Left lung (tissue), 10 donors: ENCODE results near the gene TRABD. TPM values are rescaled to one million over a fixed set of nuclear protein-coding genes. Genes with fewer than 3 reads are reported as not detected.

ENCODE experiments used
- ATAC-seq: fragments of 200-7000 bp; cut with Tn5 transposase; one replicate; pipeline ENCODE4 v1.9.1; 2020; ENCODE audit warnings: moderate library complexity
- DNase-seq, 4 donors: peaks; one replicate each; pipeline ENCODE4 v3.0.0-alpha.2; 2013 to 2020
- H3K27ac ChIP-seq, 2 donors: fragments of 200-600 bp; sonication (generic) in 1 of 2; one replicate each; pipeline versions ENCODE4 v1.5.0 to v1.8.0; 2020 to 2021
- H3K27me3 ChIP-seq, 2 donors: fragments of 200-600 bp; sonication (generic) in 1 of 2; one replicate each; pipeline versions ENCODE4 v1.5.0 to v1.8.0; 2020 to 2021
- H3K36me3 ChIP-seq, 2 donors: fragments of 200-600 bp; sonication (generic) in 1 of 2; one replicate each; pipeline versions ENCODE4 v1.5.0 to v1.8.0; 2020 to 2021
- H3K4me1 ChIP-seq, 2 donors: fragments of 200-600 bp; one replicate each; pipeline ENCODE4 v1.8.0; 2021
- H3K4me3 ChIP-seq, 2 donors: fragments of 200-600 bp; sonication (generic) in 1 of 2; one replicate each; pipeline versions ENCODE4 v1.5.0 to v1.8.0; 2020 to 2021; ENCODE audit warnings: mild to moderate bottlenecking in 1 of 2
- H3K9me3 ChIP-seq, 2 donors: fragments of 200-600 bp; sonication (generic) in 1 of 2; one replicate each; pipeline versions ENCODE4 v1.5.0 to v1.8.0; 2020 to 2021
- intact Hi-C, 2 donors: fragments of 100-400 bp; cut with DNase I; formaldehyde crosslinking; loops; one replicate each; pipeline versions ENCODE4 v1.11.2 to v1.14.2; 2022
- polyA plus RNA-seq, 6 donors: library from polyadenylated mRNA; unstranded; fragments of 120-200 nt; gene quantifications; one replicate each; pipeline ENCODE4 v1.2.1, GENCODE V29; 2013; ENCODE audit not compliant: insufficient read length in 6 of 6
- total RNA-seq, 2 donors: library from RNA; stranded (reverse); fragmentation: NEBNext Ultra II Directional; extraction: Animal tissue kit (Norgen Biotek cat#: 25700); gene quantifications; one replicate each; pipeline ENCODE4 v1.2.1, GENCODE V29; 2021
- TF ChIP-seq, protein P1 (sequence below), 2 donors: fragments of 200-600 bp; sonication (generic) in 1 of 2; IDR thresholded peaks; one replicate each; pipeline versions ENCODE4 v1.5.0 to v1.8.0; 2021; ENCODE audit warnings: antibody characterized with exemption in 2 of 2
- donor health status: DM: no; HTN: yes; CAD: no.
- donor health status: DM: no; HTN: no; CAD: no.

Gene TRABD
- total and polyA plus RNA-seq, 8 donors: 16.0 to 54.2 (median 24.4) TPM

DNA sequence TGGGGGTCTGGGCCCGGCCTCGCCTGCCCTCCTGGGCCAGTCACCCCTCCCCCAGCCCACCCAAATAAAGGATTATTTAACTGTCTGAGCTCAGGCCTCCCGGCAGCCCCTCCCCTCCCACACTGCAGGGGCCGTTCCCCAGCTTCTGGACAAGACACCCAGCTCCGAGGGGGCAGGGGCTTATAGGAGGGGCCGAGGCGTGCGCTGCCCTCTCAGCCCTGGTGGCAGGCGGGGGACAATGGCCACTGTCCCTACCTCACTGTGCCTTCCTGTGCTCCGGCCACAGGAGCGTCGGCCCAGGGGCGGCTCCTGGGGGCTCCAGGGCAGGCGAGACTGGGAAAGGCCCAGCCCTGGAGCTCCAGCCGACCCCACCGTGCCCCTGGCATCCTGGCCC lies 12.9 kb downstream of the TRABD start:
- no peaks in the 10 kb centered on the region for H3K9me3 ChIP-seq
- intact Hi-C loops: no loop called here
- H3K27me3 ChIP-seq: no peaks in the 10 kb centered on the region
- no peak overlapping the region for H3K27ac ChIP-seq
- H3K4me1 ChIP-seq: peaks cover 8 to 35% of the 10 kb centered on the region in 2 donors
- DNase-seq (no peak), ATAC-seq (no peak)
- no peak overlapping the region for H3K4me3 ChIP-seq
- H3K36me3 ChIP-seq: peaks cover 0 to 58% of the 10 kb centered on the region in 2 donors
- TF ChIP-seq, protein P1, sequence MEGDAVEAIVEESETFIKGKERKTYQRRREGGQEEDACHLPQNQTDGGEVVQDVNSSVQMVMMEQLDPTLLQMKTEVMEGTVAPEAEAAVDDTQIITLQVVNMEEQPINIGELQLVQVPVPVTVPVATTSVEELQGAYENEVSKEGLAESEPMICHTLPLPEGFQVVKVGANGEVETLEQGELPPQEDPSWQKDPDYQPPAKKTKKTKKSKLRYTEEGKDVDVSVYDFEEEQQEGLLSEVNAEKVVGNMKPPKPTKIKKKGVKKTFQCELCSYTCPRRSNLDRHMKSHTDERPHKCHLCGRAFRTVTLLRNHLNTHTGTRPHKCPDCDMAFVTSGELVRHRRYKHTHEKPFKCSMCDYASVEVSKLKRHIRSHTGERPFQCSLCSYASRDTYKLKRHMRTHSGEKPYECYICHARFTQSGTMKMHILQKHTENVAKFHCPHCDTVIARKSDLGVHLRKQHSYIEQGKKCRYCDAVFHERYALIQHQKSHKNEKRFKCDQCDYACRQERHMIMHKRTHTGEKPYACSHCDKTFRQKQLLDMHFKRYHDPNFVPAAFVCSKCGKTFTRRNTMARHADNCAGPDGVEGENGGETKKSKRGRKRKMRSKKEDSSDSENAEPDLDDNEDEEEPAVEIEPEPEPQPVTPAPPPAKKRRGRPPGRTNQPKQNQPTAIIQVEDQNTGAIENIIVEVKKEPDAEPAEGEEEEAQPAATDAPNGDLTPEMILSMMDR (IDR thresholded peaks at IDR 0.05): no peak

DNA sequence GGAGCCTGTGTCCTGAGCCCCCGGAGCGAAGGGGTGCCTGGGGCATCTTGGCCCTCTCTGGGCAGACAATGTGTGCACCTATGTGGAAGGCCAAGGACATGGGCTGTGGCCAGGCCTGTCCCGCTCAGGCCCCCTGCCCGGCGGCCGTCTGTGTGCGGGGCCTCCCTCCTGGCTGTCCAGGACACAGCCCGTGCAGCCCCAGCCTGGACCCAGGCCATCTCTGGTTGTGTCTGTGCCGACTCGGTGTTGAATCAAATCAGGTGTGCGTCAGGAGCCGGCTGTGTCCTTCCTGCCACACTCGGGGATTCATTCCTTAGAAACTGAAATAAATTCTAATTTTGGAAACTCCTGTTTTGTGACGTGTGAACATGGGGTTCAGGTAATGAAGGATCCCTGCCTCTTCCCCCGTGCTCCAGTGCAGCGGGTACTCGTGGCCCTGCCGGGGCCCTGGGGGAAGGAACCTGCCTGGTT lies 13.6 kb downstream of the TRABD start:
- ATAC-seq (no peak), DNase-seq (no peak)
- TF ChIP-seq, protein P1 (IDR thresholded peaks at IDR 0.05): no peak

DNA sequence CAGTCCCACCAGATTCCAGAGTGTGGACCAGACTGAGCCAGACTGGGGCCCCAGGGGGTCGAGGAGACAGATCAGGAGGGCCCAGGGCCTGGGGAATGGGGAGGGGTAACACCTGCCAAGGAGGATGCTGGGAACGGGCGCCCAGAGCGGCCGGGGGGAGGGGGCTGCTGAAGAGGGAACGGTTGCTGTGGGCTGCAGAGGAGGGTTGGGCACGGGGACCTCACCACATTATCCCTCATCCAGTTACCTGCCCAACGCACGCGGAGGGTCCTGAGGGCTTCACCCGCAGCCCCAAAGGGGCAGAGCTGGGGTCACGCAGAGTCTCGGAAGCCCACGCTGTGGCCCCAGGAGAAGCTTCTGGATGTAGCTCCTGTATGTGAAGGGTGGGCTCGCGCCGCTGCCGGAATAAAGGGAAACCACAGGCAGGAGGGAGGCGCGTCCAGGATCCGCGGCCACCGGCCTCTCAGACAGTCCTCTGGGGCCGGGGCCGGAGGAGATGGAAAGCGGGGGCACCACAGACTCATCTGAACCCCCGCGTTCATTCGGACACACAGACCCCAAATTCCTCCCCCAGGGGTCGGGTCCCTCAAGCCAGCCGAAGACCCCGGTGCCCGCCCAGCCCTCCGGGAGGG lies 14.2 kb downstream of the TRABD start:
- peak; percentile 6 for ATAC-seq
- H3K36me3 ChIP-seq: peaks cover 0 to 44% of the 10 kb centered on the region in 2 donors
- TF ChIP-seq, protein P1 (IDR thresholded peaks at IDR 0.05): no peak

More for the DNA sequence above, 13.6 kb downstream of the TRABD start:
- intact Hi-C loops: no loop called here
- Histone ChIP-seq H3K4me3 (peak overlapping the region in 1 of 2 donors; percentile 75), H3K4me1 (peaks cover 8 to 41% of the 10 kb centered on the region in 2 donors), H3K36me3 (peaks cover 0 to 51% of the 10 kb centered on the region in 2 donors), H3K27me3 (no peaks in the 10 kb centered on the region), H3K9me3 (no peaks in the 10 kb centered on the region), H3K27ac (no peak overlapping the region)

DNA sequence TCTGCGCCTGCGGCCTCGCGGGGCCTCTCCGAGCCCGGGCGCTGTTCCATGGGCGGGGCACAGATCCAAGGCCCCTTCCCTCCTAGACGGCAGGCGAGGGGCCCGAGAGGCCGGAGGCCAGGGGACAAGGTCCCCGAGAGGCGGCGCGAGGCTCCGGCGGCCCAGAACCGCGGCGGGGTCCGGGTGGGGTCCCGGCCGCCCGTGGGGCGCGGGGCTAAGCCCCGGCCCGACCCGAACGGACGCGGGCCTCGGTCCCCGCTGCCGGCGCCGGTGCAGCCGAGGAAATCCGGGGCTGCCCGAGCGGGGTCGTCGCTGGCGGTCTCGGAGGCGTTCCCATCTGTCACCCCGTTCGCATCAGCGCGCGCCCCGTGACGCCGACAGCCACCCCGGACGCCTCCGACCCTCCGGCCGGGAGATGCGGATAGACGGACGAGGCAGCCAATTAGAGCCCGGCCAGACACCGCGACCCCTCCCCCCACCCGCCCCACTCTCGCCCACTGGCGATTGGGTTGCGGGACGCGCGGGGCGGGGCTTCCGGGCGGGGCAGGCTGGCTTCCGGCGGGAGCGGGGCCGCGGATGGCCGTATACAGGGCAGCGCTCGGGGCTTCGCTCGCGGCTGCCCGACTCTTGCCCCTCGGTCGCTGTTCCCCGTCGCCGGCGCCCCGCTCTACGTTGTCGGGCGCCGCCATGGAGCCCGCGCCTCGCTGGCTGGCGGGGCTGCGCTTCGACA lies 14.9 kb downstream of the TRABD start, which contains the start of gene SELENOO:
Gene SELENOO, plus strand, starts transcription at position 551 of the 730 bp plus-strand sequence. Its CDS starts 26 bp downstream, at position 577.
- peak within 1 kb of the TSS; percentile 59 to 80 for H3K27ac ChIP-seq
- intact Hi-C loops: no loop called here
- peak; percentile 93 for ATAC-seq

More for the DNA sequence above, 14.2 kb downstream of the TRABD start:
- Histone ChIP-seq H3K27me3 (no peaks in the 10 kb centered on the region), H3K4me1 (peaks cover 8 to 48% of the 10 kb centered on the region in 2 donors), H3K9me3 (no peaks in the 10 kb centered on the region), H3K27ac (peak overlapping the region; percentile 59 to 80), H3K4me3 (peak overlapping the region; percentile 75 to 82)
- intact Hi-C loops: no loop called here
- DNase-seq: no peak

More for the DNA sequence above, 14.9 kb downstream of the TRABD start, which contains the start of gene SELENOO:
- peaks cover 0 to 38% of the 10 kb centered on the region in 2 donors for H3K36me3 ChIP-seq
- no peaks in the 10 kb centered on the region for H3K27me3 ChIP-seq
- peaks cover 8 to 55% of the 10 kb centered on the region in 2 donors for H3K4me1 ChIP-seq
- peak; percentile 88 to 96 (median 92) for DNase-seq
- H3K9me3 ChIP-seq: no peaks in the 10 kb centered on the region
- peak within 1 kb of the TSS; percentile 75 to 82 for H3K4me3 ChIP-seq
- TF ChIP-seq, protein P1 (IDR thresholded peaks at IDR 0.05): no peak
